Left renal cortex interstitium (tissue), 4 donors: ENCODE results near the gene EYS. TPM values are rescaled to one million over a fixed set of nuclear protein-coding genes. Genes with fewer than 3 reads are reported as not detected.

Experiments
- DNase-seq, 4 donors: peaks; one replicate each; pipeline ENCODE4 v3.0.0-alpha.2; 2013; ENCODE audit warnings: low read depth in 4 of 4, low spot score in 2 of 4, missing footprints in 1 of 4
- polyA plus RNA-seq, 4 donors: library from polyadenylated mRNA; unstranded; fragments of 120-200 nt; gene quantifications; one replicate each; pipeline ENCODE4 v1.2.1, GENCODE V29; 2013; ENCODE audit not compliant: insufficient read length in 4 of 4

Gene EYS
- polyA plus RNA-seq, 4 donors, result 0.43 to 0.81 (median 0.67) TPM

- DNase-seq, result no peak
Measured at GRCh38 chr6:64217721-64218620, 1489.1 kb downstream of the EYS start.

- DNase-seq, result no peak
Measured at GRCh38 chr6:64214373-64214772, 1492.7 kb downstream of the EYS start.

DNA sequence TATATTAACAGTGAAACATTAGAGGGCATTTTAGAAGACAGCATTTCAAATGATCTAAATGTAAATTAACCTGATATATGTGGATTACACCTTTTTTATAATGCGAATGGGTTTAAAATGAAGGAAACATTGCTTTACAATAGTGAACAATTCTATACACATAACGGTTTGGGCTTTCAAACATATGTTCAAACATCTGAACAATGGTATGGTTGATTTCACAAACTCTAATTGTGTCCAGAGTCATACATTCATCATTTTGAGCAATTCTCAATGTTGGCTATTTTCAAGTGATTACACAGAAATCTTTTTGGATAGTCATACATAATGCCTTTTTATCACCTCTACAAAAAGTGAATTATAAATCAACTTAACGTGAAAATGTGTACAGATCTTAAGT lies 1493.3 kb downstream of the EYS start:
- DNase-seq, result no peak

DNA sequence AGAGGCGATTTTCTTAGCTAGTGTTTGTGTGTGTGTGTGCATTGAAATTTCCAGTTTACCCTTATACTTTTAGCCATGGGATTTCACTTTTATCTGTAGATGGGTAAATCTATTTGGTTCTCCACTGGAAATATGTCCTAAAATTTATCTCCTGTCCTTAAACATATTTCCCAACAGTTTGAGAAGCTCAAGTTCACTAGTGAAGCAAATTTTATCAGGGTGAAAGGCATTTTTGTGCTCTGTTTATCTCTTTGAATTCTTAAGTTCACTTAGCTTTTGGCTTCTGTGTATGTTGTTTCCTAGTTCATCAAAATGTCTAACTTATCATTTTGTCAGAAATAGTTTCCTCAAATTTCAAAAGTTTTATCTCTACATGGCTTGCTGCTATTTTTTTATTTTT lies 1509.8 kb downstream of the EYS start:
- no peak for DNase-seq

GRCh38 chr6:64186592-64186991 lies 1520.4 kb downstream of the EYS start:
- no peak for DNase-seq

GRCh38 chr6:64185621-64186020 lies 1521.4 kb downstream of the EYS start:
- no peak for DNase-seq

DNA sequence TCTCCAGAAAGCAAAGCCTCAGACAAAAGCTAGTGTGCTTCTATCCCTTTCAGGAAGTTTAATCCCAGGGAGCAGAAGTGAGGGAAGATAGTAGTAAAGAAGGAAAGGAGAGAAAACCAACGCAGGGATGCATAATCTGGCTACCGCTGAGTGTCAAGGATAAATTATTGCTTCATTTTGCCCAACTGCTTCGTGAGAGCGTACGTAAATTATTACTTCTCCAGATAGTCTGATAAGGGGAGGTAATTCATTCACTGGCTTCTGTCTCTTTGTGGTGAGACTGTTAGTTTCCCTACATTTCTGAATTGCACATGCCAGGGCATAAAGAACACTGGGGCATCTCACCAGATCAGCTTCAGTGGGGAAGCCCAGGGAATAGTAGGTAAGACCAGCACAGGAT lies 1531.7 kb downstream of the EYS start:
- DNase-seq, result no peak

DNA sequence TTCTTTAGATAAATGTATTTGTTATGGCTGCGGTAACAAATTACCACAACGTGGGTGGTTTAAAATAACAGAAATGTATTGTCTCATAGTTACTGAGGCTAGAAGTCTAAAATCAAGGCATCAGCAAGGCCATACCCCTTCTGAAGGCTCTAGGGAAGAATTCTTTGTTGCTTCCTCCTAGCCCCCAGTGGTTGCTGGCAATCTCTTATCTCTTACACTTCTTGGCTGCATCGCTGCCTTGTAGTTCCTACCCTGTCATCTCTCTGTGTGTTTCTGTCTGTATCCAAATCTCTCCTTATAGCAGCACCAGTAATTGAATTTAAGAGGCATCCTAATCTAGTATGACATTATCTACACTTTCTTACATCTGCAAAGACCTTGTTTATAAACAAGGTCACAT lies 1536.7 kb downstream of the EYS start:
- DNase-seq, result no peak

DNA sequence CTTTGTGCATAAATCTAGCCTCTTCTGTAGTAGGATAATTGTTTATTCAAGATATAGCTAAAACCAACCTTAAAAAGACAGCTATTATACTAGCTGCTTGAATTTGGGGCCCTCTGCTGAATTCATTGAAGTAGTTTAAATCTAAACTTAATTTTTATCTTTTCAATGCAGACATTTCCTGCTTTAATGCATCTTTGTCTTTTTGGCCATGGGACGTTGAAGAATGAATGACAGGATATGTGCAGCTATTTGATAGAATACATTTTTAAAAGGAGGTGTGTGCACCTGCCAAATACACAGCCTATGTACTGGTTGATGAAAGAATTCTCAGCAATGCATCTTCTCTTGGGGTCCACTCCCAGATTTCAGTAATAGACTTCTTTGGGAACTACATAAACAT lies 1546.5 kb downstream of the EYS start:
- no peak for DNase-seq

- DNase-seq, result no peak
Measured at GRCh38 chr6:64155063-64155462, 1552.0 kb downstream of the EYS start.

DNA sequence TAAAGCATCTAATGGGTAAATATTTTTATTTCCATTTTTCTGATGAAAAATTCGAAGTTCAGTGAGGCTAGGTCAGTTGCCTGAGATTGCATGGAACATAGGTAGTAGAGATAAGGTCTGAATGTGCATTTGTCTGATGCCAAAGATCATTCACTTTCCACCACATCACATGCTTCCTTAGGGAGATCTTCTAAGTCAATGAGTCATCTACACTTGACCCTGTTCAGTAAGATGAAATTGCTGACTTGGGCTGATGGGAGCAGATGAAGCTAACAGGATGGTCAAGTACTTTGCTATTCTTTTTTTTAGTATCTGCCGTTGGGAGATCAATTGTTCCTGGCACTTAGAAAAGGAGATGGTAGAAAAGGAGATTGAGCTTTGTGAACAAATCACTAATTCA lies 1560.2 kb downstream of the EYS start:
- DNase-seq, result no peak

- no peak for DNase-seq
Measured at GRCh38 chr6:64146094-64146493, 1560.9 kb downstream of the EYS start.

GRCh38 chr6:64145658-64146057 lies 1561.4 kb downstream of the EYS start:
- no peak for DNase-seq

GRCh38 chr6:64143101-64143500 lies 1563.9 kb downstream of the EYS start:
- no peak for DNase-seq

GRCh38 chr6:64141680-64142079 lies 1565.3 kb downstream of the EYS start:
- DNase-seq, result no peak

- no peak for DNase-seq
Measured at GRCh38 chr6:64128301-64129024, 1578.6 kb downstream of the EYS start.

DNA sequence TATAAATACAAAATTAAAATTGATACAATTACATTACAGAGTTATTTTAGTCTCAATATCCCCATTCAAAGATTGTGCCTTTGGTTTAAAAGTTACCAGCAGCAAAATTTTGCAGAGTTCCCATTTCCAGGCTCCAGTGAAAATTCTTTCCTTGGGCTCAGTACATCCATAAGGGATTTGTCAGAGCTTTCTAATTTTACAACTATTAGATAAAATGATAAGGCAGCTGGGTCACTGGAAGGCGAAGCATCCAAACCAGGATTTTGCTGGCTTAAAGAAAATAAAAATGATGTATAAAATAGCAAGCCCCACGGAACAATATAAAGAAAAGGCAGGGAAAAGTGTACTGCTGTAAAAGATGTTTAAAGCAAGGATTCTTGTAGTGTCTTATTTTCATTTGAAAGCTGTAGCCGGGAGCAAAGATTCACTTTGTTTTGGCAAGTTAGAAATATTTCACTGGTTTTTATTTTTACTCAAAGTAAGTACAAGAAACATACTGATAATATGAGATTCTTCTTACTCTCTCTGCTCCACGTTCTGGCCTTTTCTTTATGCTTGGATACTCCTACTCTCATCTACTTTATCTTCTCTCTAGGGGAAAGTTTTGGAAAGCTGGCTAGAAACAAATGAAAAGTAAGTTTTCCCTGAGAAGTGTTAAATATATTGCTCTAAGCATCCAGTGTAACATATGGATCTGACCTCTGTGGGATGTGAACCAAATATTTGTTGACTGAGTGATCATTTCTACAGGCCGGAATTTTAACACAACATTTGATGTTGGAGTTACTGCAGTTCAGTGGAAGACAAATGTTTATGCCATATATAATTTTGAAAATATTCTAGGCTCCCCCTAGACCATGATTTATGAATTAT lies 1583.0 kb downstream of the EYS start:
- DNase-seq, result no peak

DNA sequence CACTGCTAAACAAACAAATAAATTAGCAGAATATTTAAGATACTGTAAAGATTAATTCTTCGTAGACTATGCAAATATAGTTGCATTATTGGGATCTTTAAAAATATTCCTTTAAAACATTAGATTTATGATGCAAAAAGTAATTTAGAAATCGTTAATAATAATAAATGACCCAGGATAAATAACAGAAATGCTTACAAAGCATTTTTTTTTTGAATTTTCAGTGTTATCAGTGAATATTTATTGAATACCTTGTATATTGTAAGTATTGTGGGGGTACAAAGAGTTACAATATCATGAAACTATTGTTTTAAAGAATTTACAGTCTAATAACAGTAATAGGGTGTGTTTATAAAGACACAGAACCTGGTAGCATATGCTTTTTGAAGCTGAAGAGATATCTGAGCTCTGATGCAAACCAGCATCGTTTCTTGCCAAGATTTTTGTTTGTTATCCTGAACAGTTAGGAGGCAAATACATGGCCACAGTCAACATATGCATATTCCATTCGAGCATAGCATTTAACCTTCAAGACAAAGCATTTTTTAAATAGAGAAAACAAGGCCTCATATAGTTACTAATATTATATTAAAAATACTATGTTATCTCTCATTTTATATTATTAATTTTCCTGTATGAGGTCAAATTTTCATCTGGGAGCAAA lies 1584.2 kb downstream of the EYS start:
- no peak for DNase-seq

DNA sequence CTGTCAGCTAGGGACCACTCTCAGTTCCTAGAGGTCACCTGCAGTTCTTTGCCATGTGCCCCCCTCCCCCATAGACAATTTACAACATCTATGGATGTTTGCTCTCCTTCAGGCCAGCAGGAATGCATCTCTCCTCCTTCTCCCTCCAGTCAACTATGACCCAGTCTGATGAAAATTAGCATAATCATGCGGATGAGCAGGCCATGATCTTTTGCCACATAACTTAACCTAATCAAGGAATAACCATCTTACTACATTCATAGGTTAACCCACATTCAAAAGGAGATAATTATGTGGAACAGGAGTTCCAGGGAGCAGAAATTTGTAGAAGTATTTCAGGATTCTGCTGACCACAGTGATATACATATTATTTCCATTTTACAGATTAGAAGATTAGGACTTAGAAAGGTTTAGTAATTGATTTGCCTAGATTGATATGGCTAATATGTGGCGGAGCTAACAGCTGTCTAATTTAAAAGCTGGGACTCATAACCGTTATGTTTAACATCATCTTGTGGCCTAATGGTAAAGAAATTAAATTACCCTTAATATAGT lies 1585.9 kb downstream of the EYS start:
- DNase-seq, result no peak

GRCh38 chr6:64113704-64114103 lies 1593.3 kb downstream of the EYS start:
- no peak for DNase-seq
